CD4-positive, CD25-positive, alpha-beta regulatory T cell (primary cell): Measurements from ENCODE around the gene ACOT11. TPM values are rescaled to one million over a fixed set of nuclear protein-coding genes. Genes with fewer than 3 reads are reported as not detected.
"Not testable (repeated sequence)": the region's sequence is repeated elsewhere in the genome, so short reads cannot be mapped to it uniquely, and the experiment has no call there.

Experiments used
- ATAC-seq, 2 donors: fragments of 150-1000 bp; cut with Tn5 transposase; one replicate each; pipeline ENCODE4 v1.10.0; 2021; ENCODE audit warnings: low read depth in 2 of 2, moderate number of reproducible peaks in 2 of 2, moderate library complexity in 1 of 2
- DNase-seq, 3 donors: peaks; one replicate each; pipeline versions ENCODE4 v3.0.0 to v3.0.0-alpha.2; 2012 to 2022; ENCODE audit warnings: mixed read lengths in 1 of 3
- H3K27ac ChIP-seq: one replicate; pipeline ENCODE4 v1.7.0; 2013; ENCODE audit warnings: mild to moderate bottlenecking, low read length; ENCODE audit not compliant: insufficient read depth, poor library complexity, severe bottlenecking
- H3K27me3 ChIP-seq: one replicate; pipeline ENCODE4 v1.7.0; 2013; ENCODE audit warnings: low read length; ENCODE audit not compliant: control insufficient read depth, insufficient read depth
- H3K36me3 ChIP-seq: one replicate; pipeline ENCODE4 v1.7.0; 2013; ENCODE audit warnings: mild to moderate bottlenecking, low read length, moderate library complexity; ENCODE audit not compliant: control insufficient read depth, insufficient read depth
- H3K4me1 ChIP-seq: 2 replicates; pipeline ENCODE4 v1.7.0; 2013; ENCODE audit warnings: mild to moderate bottlenecking, low read length; ENCODE audit not compliant: insufficient read depth, control insufficient read depth, poor library complexity, severe bottlenecking
- H3K4me3 ChIP-seq: one replicate; pipeline ENCODE4 v1.7.0; 2013; ENCODE audit warnings: low read depth, mild to moderate bottlenecking, low read length, moderate library complexity
- H3K9me3 ChIP-seq, 2 experiments: 1 replicate in 1 of 2; 2 replicates in 1 of 2; pipeline ENCODE4 v1.7.0; 2013; ENCODE audit warnings: low read length in 2 of 2, mild to moderate bottlenecking in 1 of 2, moderate library complexity in 1 of 2; ENCODE audit not compliant: control insufficient read depth in 2 of 2
- H3K27ac Mint-ChIP-seq, 3 donors: one replicate each; pipeline ENCODE4 v1.8.0; 2020 to 2022; ENCODE audit warnings: mild to moderate bottlenecking in 3 of 3, mixed read lengths in 3 of 3, moderate library complexity in 2 of 3
- H3K27me3 Mint-ChIP-seq: one replicate; pipeline ENCODE4 v1.8.0; 2022; ENCODE audit warnings: mild to moderate bottlenecking, mixed read lengths
- H3K36me3 Mint-ChIP-seq: one replicate; pipeline ENCODE4 v1.8.0; 2020; ENCODE audit warnings: mixed read lengths
- H3K4me1 Mint-ChIP-seq, 4 donors: one replicate each; pipeline ENCODE4 v1.8.0; 2020 to 2022; ENCODE audit warnings: mixed read lengths in 4 of 4, mild to moderate bottlenecking in 1 of 4
- H3K4me3 Mint-ChIP-seq, 4 donors: one replicate each; pipeline ENCODE4 v1.8.0; 2020 to 2022; ENCODE audit warnings: mild to moderate bottlenecking in 4 of 4, mixed read lengths in 4 of 4, moderate library complexity in 3 of 4
- H3K9me3 Mint-ChIP-seq, 7 donors: one replicate each; pipeline ENCODE4 v1.8.0; 2020 to 2022; ENCODE audit warnings: mixed read lengths in 7 of 7, mild to moderate bottlenecking in 3 of 7, moderate library complexity in 2 of 7
- polyA plus RNA-seq, 4 donors: library from polyadenylated mRNA; unstranded; fragments of 300-500 nt; fragmentation: Illumina TruSeq; gene quantifications; one replicate each; pipeline ENCODE4 v1.2.3, GENCODE V29; 2021
- total RNA-seq: library from RNA; stranded (reverse); gene quantifications from one replicate; pipeline ENCODE4 v1.2.3, GENCODE V29; 2022

Gene ACOT11
- total and polyA plus RNA-seq, 5 donors from 2014 or later: 0.15 to 0.36 (median 0.15) TPM; not detected in 2

DNA sequence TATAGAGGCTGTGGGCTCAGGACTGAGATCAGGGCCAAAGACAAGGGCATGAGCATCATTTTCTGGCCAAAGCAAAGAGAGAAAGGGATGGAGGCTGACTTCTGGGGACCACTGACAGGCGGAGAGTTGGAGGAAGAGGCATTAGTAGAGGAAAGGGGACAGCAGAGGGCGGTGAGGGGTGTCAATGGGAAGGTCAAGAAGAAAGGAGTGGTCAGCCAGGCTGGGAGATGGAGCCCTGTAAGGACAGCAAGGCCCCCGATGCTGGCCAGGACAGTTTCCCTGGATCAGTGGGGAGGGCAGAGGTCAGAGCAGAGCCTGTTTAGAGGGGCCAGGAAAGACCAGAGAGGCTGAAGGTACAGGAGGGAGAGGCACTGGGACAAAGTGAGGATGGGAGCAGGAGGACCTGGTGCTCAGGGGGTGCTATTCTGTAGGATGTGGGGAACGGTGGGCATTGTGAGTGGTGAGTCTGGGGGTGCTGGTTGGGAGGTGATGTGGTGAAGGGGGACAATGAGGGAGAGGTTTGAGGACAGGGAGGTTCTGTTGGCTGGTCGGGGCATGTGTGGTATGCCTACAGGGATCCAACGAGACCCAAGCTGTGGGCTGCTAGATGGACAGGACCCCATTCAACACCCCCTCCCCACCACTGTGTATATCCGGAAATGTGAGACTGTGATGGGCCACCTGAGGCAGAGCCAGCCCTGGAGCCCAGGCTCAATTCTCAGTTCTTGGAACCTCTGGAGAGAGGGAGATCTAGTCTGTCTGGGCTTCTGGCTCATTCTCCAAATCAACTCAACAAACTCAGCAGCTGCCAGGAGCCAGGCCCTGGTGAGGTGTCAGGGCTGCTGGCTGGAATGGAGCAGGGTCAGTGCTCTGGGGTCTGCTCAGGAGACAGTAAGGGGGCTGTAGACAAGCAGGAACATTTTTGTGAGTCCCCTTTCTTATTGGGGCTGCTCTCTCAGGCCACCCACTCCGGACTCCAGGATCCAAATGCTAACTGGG, 76.7 kb downstream of the ACOT11 start:
- ATAC-seq: no peak
- no peak overlapping the region for H3K27ac Mint-ChIP-seq
- no peak overlapping the region for H3K4me3 ChIP-seq

DNA sequence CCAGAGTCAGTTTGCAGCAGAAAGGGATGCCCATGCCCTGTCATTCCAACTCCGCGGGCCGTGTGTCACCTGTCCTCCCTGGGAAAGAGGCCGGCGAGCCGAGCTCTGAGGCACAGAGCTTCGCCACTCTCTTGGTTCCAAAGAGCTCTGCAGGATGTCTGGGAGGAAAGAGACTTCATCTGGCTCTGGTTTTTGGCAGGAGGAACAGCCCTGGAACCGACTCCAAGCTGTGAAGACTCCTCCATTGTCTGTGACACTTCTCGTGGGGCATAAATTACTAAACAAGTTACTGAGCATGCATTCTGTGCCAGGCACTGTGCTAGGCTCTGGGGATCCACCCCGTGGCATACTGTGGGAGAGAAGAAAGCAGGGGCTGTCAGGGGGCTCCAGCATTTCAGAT, 79.2 kb downstream of the ACOT11 start:
- H3K36me3 ChIP-seq: no peaks in the 10 kb centered on the region
- H3K4me3 ChIP-seq: no peak overlapping the region
- Mint-ChIP-seq H3K4me3 (no peak overlapping the region), H3K9me3 (peaks cover 0 to 4% (median 0%) of the 10 kb centered on the region in 7 donors), H3K27ac (no peak overlapping the region), H3K4me1 (no peaks in the 10 kb centered on the region), H3K36me3 (peaks cover 3% of the 10 kb centered on the region), H3K27me3 (peaks cover 6% of the 10 kb centered on the region)
- ATAC-seq (no peak), DNase-seq (no peak)
- H3K4me1 ChIP-seq: no peaks in the 10 kb centered on the region
- H3K27me3 ChIP-seq: no peaks in the 10 kb centered on the region
- H3K9me3 ChIP-seq: no peaks in the 10 kb centered on the region
- no peak overlapping the region for H3K27ac ChIP-seq

More for the DNA sequence above, 76.7 kb downstream of the ACOT11 start:
- H3K36me3 ChIP-seq: no peaks in the 10 kb centered on the region
- DNase-seq: no peak
- no peaks in the 10 kb centered on the region for H3K36me3 Mint-ChIP-seq
- no peaks in the 10 kb centered on the region for H3K27me3 Mint-ChIP-seq
- H3K4me1 ChIP-seq: no peaks in the 10 kb centered on the region
- no peaks in the 10 kb centered on the region for H3K9me3 ChIP-seq
- no peaks in the 10 kb centered on the region for H3K9me3 Mint-ChIP-seq
- H3K4me3 Mint-ChIP-seq: peak overlapping the region in 1 of 4 donors; percentile 32
- no peak overlapping the region for H3K27ac ChIP-seq
- no peaks in the 10 kb centered on the region for H3K4me1 Mint-ChIP-seq
- H3K27me3 ChIP-seq: no peaks in the 10 kb centered on the region

DNA sequence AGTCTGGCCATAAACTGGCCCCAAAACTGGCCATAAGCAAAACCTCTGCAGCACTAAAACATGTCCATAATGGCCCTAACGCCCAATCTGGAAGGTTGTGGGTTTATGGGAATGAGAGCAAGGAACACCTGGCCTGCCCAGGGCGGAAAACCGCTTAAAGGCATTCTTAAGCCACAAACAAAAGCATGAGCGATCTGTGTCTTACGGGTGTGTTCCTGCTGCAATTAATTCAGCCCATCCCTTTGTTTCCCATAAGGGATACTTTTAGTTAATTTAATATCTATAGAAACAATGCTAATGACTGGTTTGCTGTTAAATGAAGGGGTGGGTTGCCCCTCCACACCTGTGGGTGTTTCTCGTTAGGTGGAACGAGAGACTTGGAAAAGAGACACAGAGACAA, 87.8 kb downstream of the ACOT11 start:
- DNase-seq, H3K27ac Mint-ChIP-seq, H3K36me3 ChIP-seq, H3K4me3 ChIP-seq, H3K4me3 Mint-ChIP-seq, H3K27ac ChIP-seq, H3K9me3 Mint-ChIP-seq, H3K4me1 Mint-ChIP-seq, ATAC-seq, H3K36me3 Mint-ChIP-seq, H3K27me3 ChIP-seq, H3K9me3 ChIP-seq, H3K4me1 ChIP-seq: not testable (repeated sequence)
- H3K27me3 Mint-ChIP-seq: peaks cover 32% of the 10 kb centered on the region

GRCh38 chr1:54636461-54637446, 88.7 kb downstream of the ACOT11 start:
- not testable (repeated sequence) for H3K27ac ChIP-seq

DNA sequence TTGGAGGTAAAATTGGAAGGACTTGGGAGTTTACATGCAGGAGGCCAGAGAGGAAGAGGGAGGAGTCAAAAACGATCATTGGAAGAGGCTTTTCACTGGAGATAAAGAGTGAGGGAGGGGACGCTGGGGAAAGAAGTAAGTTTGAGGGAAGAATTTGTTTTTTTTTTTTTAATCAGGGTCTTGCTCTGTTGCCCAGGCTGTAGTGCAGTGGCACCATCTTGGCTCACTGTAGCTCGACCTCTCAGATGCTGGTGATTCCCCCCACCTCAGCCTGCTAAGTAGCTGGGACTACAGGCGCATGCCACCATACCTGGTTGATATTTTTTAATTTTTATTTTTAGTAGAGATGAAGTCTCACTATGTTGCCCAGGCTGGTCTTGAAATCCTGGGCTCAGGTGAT, 92.3 kb downstream of the ACOT11 start:
- Mint-ChIP-seq H3K27me3 (peaks cover 12% of the 10 kb centered on the region), H3K4me3 (no peak overlapping the region), H3K4me1 (no peaks in the 10 kb centered on the region), H3K36me3 (no peaks in the 10 kb centered on the region), H3K27ac (no peak overlapping the region), H3K9me3 (peaks cover 0 to 14% (median 5%) of the 10 kb centered on the region in 7 donors)
- ATAC-seq (no peak), DNase-seq (no peak)
- H3K4me3 ChIP-seq: no peak overlapping the region
- peaks cover 7 to 12% of the 10 kb centered on the region in 2 experiments for H3K9me3 ChIP-seq
- H3K27ac ChIP-seq: no peak overlapping the region
- H3K4me1 ChIP-seq: no peaks in the 10 kb centered on the region
- no peaks in the 10 kb centered on the region for H3K27me3 ChIP-seq
- no peaks in the 10 kb centered on the region for H3K36me3 ChIP-seq

More at GRCh38 chr1:54636461-54637446, 88.7 kb downstream of the ACOT11 start:
- H3K4me3 Mint-ChIP-seq, H3K9me3 Mint-ChIP-seq, H3K27ac Mint-ChIP-seq, ATAC-seq, H3K4me3 ChIP-seq, H3K36me3 ChIP-seq, H3K36me3 Mint-ChIP-seq, H3K4me1 Mint-ChIP-seq, H3K27me3 ChIP-seq, H3K4me1 ChIP-seq, H3K9me3 ChIP-seq, DNase-seq: not testable (repeated sequence)
- peaks cover 27% of the 10 kb centered on the region for H3K27me3 Mint-ChIP-seq

DNA sequence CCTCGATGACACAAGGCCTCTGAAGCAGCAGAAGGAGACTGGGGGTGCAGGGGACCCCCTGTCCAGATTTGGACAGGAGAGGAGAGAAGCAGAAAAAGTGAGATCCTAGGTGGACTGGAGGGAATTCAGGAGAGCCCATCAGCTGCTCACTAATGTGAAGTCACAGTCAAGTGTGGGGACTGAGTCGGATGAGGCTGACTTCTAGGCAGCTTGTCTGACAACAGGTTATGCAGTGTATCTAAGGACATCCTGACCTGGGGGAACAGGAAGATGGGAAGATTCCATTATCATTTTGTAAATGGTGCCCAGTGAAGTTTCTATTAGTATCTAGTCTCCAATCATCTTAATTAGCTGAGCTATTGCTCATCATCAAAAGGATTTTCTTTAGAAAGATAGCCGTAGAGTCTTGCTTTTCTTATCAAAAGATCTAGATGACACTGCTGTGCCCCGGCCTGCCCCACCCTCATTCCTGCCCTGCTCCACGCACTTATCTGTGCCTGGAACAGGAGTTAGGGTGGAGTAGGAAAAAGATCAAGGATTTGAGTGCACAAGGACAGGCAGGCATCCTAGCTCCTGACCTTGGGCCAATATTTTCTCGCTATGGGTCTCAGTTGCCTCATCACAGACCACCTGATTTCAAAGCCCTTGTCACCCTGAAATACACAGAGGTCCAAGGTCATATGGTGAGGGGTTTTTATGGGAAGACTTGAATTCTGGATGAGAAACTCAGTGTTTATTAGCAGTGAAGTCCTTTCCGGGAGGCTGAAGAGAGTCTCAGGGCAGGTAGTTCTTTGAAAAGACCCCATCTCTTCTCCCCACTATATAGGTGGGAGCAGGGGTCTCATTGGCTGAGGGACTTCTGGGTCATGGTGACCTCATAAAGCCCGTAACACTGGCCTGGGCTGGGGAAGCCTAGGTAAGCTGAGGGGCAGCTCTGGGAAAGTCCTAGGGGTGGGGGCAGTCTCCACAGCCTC, 93.1 kb downstream of the ACOT11 start, which contains the start of gene MROH7:
Gene MROH7, plus strand, starts transcription at position 924 of the 974 bp plus-strand sequence. CDS start 11,141 bp downstream, outside the sequence.
- peaks cover 12% of the 10 kb centered on the region for H3K27me3 Mint-ChIP-seq
- peaks cover 0 to 14% (median 5%) of the 10 kb centered on the region in 7 donors for H3K9me3 Mint-ChIP-seq
- Histone ChIP-seq H3K4me1 (no peaks in the 10 kb centered on the region), H3K9me3 (peaks cover 7 to 12% of the 10 kb centered on the region in 2 experiments), H3K4me3 (no peak within 1 kb of the TSS), H3K36me3 (no peaks in the 10 kb centered on the region), H3K27ac (no peak within 1 kb of the TSS), H3K27me3 (no peaks in the 10 kb centered on the region)
- no peak for DNase-seq
- H3K4me1 Mint-ChIP-seq: no peaks in the 10 kb centered on the region
- no peak for ATAC-seq
- no peak within 1 kb of the TSS for H3K4me3 Mint-ChIP-seq
- H3K36me3 Mint-ChIP-seq: no peaks in the 10 kb centered on the region
- no peak within 1 kb of the TSS for H3K27ac Mint-ChIP-seq
